Mammary epithelial cell (primary cell): Measurements from ENCODE around the gene BEGAIN.

Experiments
- EZH2 ChIP-seq: IDR thresholded peaks from 2 replicates; pipeline ENCODE4 v1.6.1; 2012; ENCODE audit warnings: low read length, inconsistent platforms, borderline replicate concordance
- TF ChIP-seq, protein P1 (sequence below), 2 donors: IDR thresholded peaks in 1 of 2; conservative IDR thresholded peaks in 1 of 2; 2 replicates each; pipeline ENCODE4 v1.5.1; 2011 to 2012; ENCODE audit warnings: inconsistent platforms in 2 of 2, low read length in 2 of 2, mild to moderate bottlenecking in 2 of 2, control low read depth in 1 of 2, low read depth in 1 of 2; ENCODE audit not compliant: insufficient read depth in 1 of 2; ENCODE audit errors: extremely low read depth in 1 of 2

GRCh38 chr14:100535287-100536120 is 51.7 kb downstream of the BEGAIN start:
- TF ChIP-seq, protein P1, sequence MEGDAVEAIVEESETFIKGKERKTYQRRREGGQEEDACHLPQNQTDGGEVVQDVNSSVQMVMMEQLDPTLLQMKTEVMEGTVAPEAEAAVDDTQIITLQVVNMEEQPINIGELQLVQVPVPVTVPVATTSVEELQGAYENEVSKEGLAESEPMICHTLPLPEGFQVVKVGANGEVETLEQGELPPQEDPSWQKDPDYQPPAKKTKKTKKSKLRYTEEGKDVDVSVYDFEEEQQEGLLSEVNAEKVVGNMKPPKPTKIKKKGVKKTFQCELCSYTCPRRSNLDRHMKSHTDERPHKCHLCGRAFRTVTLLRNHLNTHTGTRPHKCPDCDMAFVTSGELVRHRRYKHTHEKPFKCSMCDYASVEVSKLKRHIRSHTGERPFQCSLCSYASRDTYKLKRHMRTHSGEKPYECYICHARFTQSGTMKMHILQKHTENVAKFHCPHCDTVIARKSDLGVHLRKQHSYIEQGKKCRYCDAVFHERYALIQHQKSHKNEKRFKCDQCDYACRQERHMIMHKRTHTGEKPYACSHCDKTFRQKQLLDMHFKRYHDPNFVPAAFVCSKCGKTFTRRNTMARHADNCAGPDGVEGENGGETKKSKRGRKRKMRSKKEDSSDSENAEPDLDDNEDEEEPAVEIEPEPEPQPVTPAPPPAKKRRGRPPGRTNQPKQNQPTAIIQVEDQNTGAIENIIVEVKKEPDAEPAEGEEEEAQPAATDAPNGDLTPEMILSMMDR (conservative IDR thresholded peaks at IDR 0.05 in 1 of 2, IDR thresholded peaks at IDR 0.05 in 1 of 2; ENCODE audit: extremely low read depth in 1 of 2, insufficient read depth in 1 of 2, low read depth in 1 of 2, low read length in 2 of 2), result no peak
- TF ChIP-seq EZH2, result no peak
